RWPE1 (cell line): ENCODE results near the gene GCHFR.

Experiments used
- CTCF ChIA-PET: fragments of 350-600 bp; sonication (Branson Sonifier 250); formaldehyde crosslinking; extraction: SDS; loops from one replicate; lab custom pipeline; 2021; lab: Yijun Ruan, JAX
- POLR2A ChIA-PET: fragments of 400-600 bp; formaldehyde crosslinking; extraction: SDS; loops from one replicate; lab custom pipeline; 2020; ENCODE audit warnings: antibody characterized with exemption; ENCODE audit not compliant: low non-redundant PET; lab: Yijun Ruan, JAX
- DNase-seq: peaks from one replicate; pipeline ENCODE4 v3.0.0; 2012; ENCODE audit warnings: low spot score
- H3K27ac ChIP-seq: fragments of 450-650 bp; 2 replicates; pipeline ENCODE4 v1.5.1; 2017
- CTCF ChIP-seq: fragments of 450-650 bp; conservative IDR thresholded peaks from 2 replicates; pipeline ENCODE4 v1.5.1; 2017; ENCODE audit warnings: low read depth, mild to moderate bottlenecking

GCHFR gene

GRCh38 chr15:40815042-40815698 is 51.3 kb downstream of the GCHFR start:
- ChIA-PET CTCF (interaction anchor here (0.7 kb wide), 1 partner anchor 707 kb away, joined by 3 read pairs; the partner anchor contains the start of gene BMF), POLR2A (interaction anchor here (0.9 kb wide), 1 partner anchor 13 kb away, joined by 4 read pairs; the partner anchor contains the start of gene PPP1R14D)
- no peak for TF ChIP-seq CTCF
- no peak for DNase-seq
- H3K27ac ChIP-seq, result peak overlapping the region; percentile 35
